ENCODE data around the gene PPIA. TPM values are rescaled to one million over a fixed set of nuclear protein-coding genes. Genes with fewer than 3 reads are reported as not detected.
"Not testable (repeated sequence)": the region's sequence is repeated elsewhere in the genome, so short reads cannot be mapped to it uniquely, and the experiment has no call there.

PPIA gene
- total and polyA plus RNA-seq, 9 donors, result 644 to 2,091 (median 796) TPM

DNA sequence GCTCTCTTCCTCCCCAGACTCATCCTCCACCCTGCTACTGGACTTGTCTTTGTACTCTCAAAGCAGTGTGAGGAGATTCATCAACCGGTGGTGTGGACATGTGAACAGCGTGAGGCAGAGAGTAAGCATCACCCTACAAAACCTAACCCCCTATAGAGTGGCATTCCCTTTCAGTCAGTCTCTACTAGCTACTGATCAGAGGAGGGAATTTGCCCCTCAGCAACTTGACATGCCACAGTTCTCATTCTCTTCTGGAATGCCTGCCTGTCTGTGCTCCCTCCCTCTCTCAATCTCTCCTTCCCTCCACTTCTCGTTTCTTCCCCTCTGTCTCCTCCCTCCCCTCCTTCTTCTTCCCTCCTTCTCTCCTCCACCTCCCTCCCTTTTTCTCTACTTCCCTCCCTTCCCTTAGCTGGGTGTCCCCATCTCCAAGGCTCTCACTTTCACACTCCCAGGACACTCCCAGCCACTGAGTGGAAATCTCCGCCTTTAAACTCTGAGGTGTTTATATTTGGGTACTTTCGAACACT lies 26.8 kb downstream of the PPIA start:
- H3K27ac ChIP-seq, result no peak overlapping the region
- intact Hi-C loops (cut with DNase I), result no loop called here
- no peak for DNase-seq
- peaks cover 1% of the 10 kb centered on the region for H3K4me1 ChIP-seq (ENCODE audit: insufficient read depth)
- no peak overlapping the region for H3K4me3 ChIP-seq
- no peaks in the 10 kb centered on the region for H3K9me3 ChIP-seq
- H3K27me3 ChIP-seq, result no peaks in the 10 kb centered on the region
- H3K36me3 ChIP-seq, result no peaks in the 10 kb centered on the region
- TF ChIP-seq POLR2A (IDR thresholded peaks at IDR 0.05), result no peak
- no peak for TF ChIP-seq EP300 (IDR thresholded peaks at IDR 0.05)
- TF ChIP-seq, protein P1, sequence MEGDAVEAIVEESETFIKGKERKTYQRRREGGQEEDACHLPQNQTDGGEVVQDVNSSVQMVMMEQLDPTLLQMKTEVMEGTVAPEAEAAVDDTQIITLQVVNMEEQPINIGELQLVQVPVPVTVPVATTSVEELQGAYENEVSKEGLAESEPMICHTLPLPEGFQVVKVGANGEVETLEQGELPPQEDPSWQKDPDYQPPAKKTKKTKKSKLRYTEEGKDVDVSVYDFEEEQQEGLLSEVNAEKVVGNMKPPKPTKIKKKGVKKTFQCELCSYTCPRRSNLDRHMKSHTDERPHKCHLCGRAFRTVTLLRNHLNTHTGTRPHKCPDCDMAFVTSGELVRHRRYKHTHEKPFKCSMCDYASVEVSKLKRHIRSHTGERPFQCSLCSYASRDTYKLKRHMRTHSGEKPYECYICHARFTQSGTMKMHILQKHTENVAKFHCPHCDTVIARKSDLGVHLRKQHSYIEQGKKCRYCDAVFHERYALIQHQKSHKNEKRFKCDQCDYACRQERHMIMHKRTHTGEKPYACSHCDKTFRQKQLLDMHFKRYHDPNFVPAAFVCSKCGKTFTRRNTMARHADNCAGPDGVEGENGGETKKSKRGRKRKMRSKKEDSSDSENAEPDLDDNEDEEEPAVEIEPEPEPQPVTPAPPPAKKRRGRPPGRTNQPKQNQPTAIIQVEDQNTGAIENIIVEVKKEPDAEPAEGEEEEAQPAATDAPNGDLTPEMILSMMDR (IDR thresholded peaks at IDR 0.05), result no peak
- 67 to 69% (median 68%) methylated on average over 5 of the region's 5 CpGs for WGBS, 3 donors

DNA sequence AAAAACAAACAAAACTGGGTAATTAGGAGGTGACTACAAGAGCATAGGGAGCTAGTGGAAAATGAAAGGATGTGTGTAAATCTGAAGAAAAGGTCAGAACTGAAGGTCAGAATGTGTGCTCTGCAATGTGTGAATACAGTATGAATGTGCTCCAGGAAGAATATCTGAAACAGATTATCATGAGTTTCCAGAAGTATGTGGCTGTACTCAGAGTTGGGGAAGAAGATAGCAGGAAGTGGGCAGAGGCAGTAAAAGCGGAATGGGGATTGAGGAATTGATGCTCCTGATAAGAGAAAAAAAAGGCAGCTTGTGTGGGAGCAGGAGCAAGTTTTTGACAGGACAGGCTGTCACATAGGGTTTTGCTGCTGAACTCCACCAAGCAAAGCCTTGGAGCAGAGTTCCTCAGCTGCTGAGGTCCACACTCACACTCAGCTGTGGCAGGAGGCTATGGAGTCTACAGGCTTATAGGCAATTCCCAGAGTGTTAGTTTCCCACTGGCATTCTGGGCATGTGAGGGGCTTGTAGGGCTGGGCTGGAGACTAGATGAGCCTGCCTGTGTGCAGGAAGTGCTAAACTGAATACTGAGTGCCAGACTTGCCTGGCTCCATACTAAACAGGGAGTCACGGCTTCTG lies 28.5 kb downstream of the PPIA start:
- TF ChIP-seq POLR2A (IDR thresholded peaks at IDR 0.05) (no peak), EP300 (IDR thresholded peaks at IDR 0.05) (no peak)
- TF ChIP-seq, protein P1 (IDR thresholded peaks at IDR 0.05), result no peak
- no peak for DNase-seq
- WGBS, 3 donors, result 75 to 84% (median 83%) methylated on average over 2 of the region's 2 CpGs
- Histone ChIP-seq H3K27me3 (no peaks in the 10 kb centered on the region), H3K4me1 (ENCODE audit: insufficient read depth) (peaks cover 1% of the 10 kb centered on the region), H3K4me3 (no peak overlapping the region), H3K36me3 (no peaks in the 10 kb centered on the region), H3K27ac (no peak overlapping the region), H3K9me3 (no peaks in the 10 kb centered on the region)
- intact Hi-C loops (cut with DNase I), result no loop called here

DNA sequence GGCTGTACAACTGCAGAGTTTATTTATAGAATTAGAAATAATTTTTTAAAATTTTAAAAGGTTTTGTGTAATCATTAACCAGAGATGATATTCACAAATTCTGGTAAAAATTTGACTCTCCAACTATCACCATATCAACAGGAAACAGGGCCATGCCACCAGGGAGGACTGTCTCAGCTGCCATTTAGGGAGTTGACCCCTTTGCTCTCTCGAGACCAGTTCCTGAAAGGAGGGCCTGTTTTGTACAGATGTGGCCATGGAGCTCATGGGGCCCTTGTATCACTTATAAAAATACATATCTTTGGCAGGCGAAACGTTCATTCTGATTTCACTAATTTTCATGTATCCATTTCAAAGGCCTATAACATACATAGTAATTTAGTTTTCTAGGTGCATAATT lies 31.1 kb downstream of the PPIA start:
- no peak overlapping the region for H3K4me3 ChIP-seq
- no peaks in the 10 kb centered on the region for H3K9me3 ChIP-seq
- no peak for TF ChIP-seq EP300 (IDR thresholded peaks at IDR 0.05)
- TF ChIP-seq, protein P1 (IDR thresholded peaks at IDR 0.05), result no peak
- no peak for TF ChIP-seq POLR2A (IDR thresholded peaks at IDR 0.05)
- H3K27me3 ChIP-seq, result no peaks in the 10 kb centered on the region
- DNase-seq, result no peak
- H3K27ac ChIP-seq, result no peak overlapping the region
- WGBS, 3 donors, result 73 to 80% (median 79%) methylated on average over 3 of the region's 3 CpGs
- intact Hi-C loops (cut with DNase I), result no loop called here
- H3K4me1 ChIP-seq (ENCODE audit: insufficient read depth), result peaks cover 1% of the 10 kb centered on the region
- H3K36me3 ChIP-seq, result no peaks in the 10 kb centered on the region

DNA sequence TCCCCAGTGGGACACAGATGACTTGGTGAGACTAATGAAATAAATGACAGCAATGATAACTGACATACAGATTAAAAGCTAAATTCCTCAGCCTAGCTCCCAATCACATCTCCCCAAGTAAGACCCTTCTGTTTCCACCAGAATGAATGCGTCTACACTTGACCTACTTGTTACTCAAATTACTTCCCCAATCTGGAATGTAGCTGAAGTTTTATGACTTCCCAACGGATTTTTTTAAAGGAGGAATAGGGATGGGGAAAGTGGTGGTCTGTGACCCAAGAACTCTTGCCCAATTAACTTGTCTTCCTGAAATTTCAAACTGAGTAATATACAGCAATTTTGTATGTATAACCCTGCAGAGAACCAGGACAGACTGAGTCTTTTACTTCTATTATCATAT lies 42.3 kb downstream of the PPIA start:
- Histone ChIP-seq H3K9me3 (no peaks in the 10 kb centered on the region), H3K4me3 (no peak overlapping the region), H3K27ac (no peak overlapping the region), H3K36me3 (no peaks in the 10 kb centered on the region), H3K27me3 (no peaks in the 10 kb centered on the region), H3K4me1 (ENCODE audit: insufficient read depth) (peaks cover 2% of the 10 kb centered on the region)
- WGBS, 3 donors, result 56 to 69% (median 64%) methylated on average over 2 of the region's 2 CpGs
- intact Hi-C loops (cut with DNase I), result no loop called here
- no peak for TF ChIP-seq EP300 (IDR thresholded peaks at IDR 0.05)
- TF ChIP-seq POLR2A (IDR thresholded peaks at IDR 0.05), result no peak
- TF ChIP-seq, protein P1 (IDR thresholded peaks at IDR 0.05), result no peak
- no peak for DNase-seq

DNA sequence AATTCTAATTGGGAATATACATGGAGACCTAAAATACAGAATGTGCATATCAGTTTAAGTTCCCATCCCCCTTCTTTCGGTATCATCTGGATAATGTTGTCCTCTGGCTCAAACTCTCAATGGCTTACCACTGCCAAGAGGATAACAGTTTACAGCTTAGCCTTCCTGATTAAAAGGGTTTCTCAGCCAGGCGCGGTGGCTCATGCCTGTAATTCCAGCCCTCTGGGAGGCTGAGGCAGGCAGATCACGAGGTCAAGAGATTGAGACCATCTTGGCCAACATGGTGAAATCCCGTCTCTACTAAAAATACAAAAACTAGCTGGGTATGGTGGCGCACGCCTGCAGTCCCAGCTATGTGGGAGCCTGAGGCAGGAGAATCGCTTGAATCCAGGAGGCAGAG lies 46.2 kb downstream of the PPIA start:
- H3K27ac ChIP-seq; H3K27me3 ChIP-seq; H3K36me3 ChIP-seq; H3K9me3 ChIP-seq; H3K4me1 ChIP-seq (ENCODE audit: insufficient read depth); DNase-seq; H3K4me3 ChIP-seq: not testable (repeated sequence)
- WGBS, 3 donors, result 84 to 91% (median 90%) methylated on average over 8 of the region's 8 CpGs
- intact Hi-C loops (cut with DNase I), result loop anchor here in 1 of 4 donors (10.0 kb wide), 1 partner anchor 348 kb away; the partner anchor contains the start of gene NUDCD3

DNA sequence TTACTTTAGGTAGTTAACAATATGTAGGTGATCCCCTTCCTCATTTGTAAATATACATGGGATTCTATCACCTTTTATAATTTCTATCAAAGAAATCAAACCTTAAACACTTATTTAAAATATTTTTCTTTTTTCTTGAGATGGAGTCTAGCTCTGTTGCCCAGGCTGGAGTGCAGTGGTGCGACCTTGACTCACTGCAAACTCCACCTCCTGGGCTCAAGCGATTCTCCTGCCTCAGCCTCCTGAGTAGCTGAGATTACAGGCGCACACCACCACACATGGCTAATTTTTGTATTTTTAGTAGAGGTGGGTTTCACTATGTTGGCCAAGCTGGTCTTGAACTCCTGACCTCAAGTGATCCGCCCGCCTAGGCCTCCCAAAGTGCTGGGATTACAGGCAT lies 47.0 kb downstream of the PPIA start:
- H3K27me3 ChIP-seq; H3K36me3 ChIP-seq; DNase-seq; H3K4me3 ChIP-seq; H3K27ac ChIP-seq; H3K9me3 ChIP-seq; H3K4me1 ChIP-seq (ENCODE audit: insufficient read depth): not testable (repeated sequence)
- intact Hi-C loops (cut with DNase I), result loop anchor here in 1 of 4 donors (10.0 kb wide), 1 partner anchor 349 kb away; the partner anchor contains the start of gene NUDCD3
- WGBS, 3 donors, result 94 to 96% (median 95%) methylated on average over 5 of the region's 5 CpGs
